Osteocyte (in vitro differentiated cells): ENCODE measurements around the gene LRRIQ4. TPM values are rescaled to one million over a fixed set of nuclear protein-coding genes. Genes with fewer than 3 reads are reported as not detected.

ENCODE experiments used
- DNase-seq: peaks from one replicate; pipeline ENCODE4 v3.0.0; 2021; ENCODE audit warnings: mixed read lengths; ENCODE audit not compliant: unreplicated experiment; ENCODE audit errors: extremely low spot score
- H3K27ac Mint-ChIP-seq: one replicate; pipeline ENCODE4 v1.8.0; 2021; ENCODE audit warnings: mild to moderate bottlenecking, mixed read lengths; ENCODE audit not compliant: unreplicated experiment
- H3K27me3 Mint-ChIP-seq: one replicate; pipeline ENCODE4 v1.8.0; 2021; ENCODE audit warnings: mixed read lengths; ENCODE audit not compliant: unreplicated experiment
- H3K36me3 Mint-ChIP-seq: one replicate; pipeline ENCODE4 v1.8.0; 2021; ENCODE audit warnings: mixed read lengths; ENCODE audit not compliant: unreplicated experiment
- H3K4me1 Mint-ChIP-seq: one replicate; pipeline ENCODE4 v1.8.0; 2021; ENCODE audit warnings: mixed read lengths; ENCODE audit not compliant: unreplicated experiment
- H3K4me3 Mint-ChIP-seq: one replicate; pipeline ENCODE4 v1.8.0; 2021; ENCODE audit warnings: mild to moderate bottlenecking, moderate library complexity, mixed read lengths; ENCODE audit not compliant: unreplicated experiment
- H3K9me3 Mint-ChIP-seq: one replicate; pipeline ENCODE4 v1.8.0; 2021; ENCODE audit warnings: mixed read lengths; ENCODE audit not compliant: unreplicated experiment
- total RNA-seq: library from RNA; stranded (reverse); gene quantifications from 2 replicates; pipeline ENCODE4 v1.2.1, GENCODE V29; 2021
- TF ChIP-seq, protein P1 (sequence below): fragments of 200-600 bp; sonication (generic); IDR thresholded peaks from 2 replicates; pipeline ENCODE4 v1.5.0; 2021; ENCODE audit warnings: antibody characterized with exemption, mild to moderate bottlenecking, moderate library complexity

Gene LRRIQ4
- total RNA-seq, 1 donor from 2014 or later = not detected

DNA sequence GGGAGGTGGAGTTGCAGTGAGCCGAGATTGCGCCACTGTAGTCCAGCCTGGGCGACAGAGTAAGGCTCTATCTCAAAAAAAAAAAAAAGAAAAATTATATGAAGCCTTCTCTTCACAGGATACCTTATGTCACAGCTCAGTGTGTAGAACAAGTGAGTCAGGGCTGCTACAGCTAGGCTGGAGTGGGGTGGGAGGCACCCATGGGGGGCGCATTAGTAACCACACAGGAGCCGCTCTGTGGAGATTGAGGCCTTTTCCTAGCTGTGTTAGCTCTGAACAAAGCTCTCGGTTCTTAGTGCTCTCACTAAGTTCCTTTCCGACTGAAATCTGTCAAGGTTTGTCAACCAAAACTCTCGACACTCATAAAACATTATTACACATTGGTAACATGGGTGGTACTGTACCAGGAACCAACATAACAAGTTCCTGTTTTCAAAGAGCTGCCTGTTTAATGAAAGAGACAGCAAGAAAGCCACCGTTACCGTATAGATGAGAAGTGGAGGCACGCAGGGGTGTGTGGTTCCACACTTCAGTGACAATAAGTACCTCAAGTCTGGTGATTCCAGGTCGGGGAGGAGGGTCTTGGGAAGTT is 52.6 kb downstream of the LRRIQ4 start:
- H3K27me3 Mint-ChIP-seq = peaks cover 8% of the 10 kb centered on the region
- no peaks in the 10 kb centered on the region for H3K9me3 Mint-ChIP-seq
- TF ChIP-seq, protein P1, sequence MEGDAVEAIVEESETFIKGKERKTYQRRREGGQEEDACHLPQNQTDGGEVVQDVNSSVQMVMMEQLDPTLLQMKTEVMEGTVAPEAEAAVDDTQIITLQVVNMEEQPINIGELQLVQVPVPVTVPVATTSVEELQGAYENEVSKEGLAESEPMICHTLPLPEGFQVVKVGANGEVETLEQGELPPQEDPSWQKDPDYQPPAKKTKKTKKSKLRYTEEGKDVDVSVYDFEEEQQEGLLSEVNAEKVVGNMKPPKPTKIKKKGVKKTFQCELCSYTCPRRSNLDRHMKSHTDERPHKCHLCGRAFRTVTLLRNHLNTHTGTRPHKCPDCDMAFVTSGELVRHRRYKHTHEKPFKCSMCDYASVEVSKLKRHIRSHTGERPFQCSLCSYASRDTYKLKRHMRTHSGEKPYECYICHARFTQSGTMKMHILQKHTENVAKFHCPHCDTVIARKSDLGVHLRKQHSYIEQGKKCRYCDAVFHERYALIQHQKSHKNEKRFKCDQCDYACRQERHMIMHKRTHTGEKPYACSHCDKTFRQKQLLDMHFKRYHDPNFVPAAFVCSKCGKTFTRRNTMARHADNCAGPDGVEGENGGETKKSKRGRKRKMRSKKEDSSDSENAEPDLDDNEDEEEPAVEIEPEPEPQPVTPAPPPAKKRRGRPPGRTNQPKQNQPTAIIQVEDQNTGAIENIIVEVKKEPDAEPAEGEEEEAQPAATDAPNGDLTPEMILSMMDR = no peak
- H3K27ac Mint-ChIP-seq = no peak overlapping the region
- no peaks in the 10 kb centered on the region for H3K36me3 Mint-ChIP-seq
- H3K4me3 Mint-ChIP-seq = no peak overlapping the region
- DNase-seq = no peak
- peaks cover 7% of the 10 kb centered on the region for H3K4me1 Mint-ChIP-seq

DNA sequence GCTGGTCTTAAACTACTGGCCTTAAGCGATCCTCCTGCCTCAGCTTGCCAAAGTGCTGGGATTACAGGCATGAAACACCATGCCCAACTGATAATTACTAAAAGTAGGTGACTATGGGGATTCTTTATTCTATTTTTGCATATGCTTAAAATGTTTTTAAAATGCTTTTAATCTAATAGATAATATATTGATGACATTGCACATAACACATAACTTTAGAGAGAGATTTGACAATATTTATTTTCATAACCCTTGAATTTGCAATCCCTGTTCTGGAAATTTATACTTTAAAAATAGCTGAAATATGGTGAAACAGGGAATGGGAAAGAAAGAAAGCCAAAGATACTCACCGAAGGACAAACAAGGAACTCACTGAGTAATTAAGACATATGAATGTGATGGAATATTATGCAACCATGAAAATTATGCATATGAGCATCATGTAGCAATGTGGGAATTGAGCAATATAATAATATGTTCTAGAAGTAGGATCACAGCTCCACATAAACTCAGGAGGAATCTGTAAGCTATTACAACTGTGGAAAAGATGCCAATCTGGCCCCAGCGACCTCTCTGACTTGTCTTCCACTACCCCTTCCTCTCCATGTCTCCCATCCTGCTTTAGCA is 55.0 kb downstream of the LRRIQ4 start:
- H3K4me3 Mint-ChIP-seq = no peak overlapping the region
- no peak for DNase-seq
- H3K4me1 Mint-ChIP-seq = peaks cover 11% of the 10 kb centered on the region
- no peaks in the 10 kb centered on the region for H3K9me3 Mint-ChIP-seq
- TF ChIP-seq, protein P1 = no peak
- peaks cover 12% of the 10 kb centered on the region for H3K27me3 Mint-ChIP-seq
- H3K27ac Mint-ChIP-seq = no peak overlapping the region
- H3K36me3 Mint-ChIP-seq = no peaks in the 10 kb centered on the region

DNA sequence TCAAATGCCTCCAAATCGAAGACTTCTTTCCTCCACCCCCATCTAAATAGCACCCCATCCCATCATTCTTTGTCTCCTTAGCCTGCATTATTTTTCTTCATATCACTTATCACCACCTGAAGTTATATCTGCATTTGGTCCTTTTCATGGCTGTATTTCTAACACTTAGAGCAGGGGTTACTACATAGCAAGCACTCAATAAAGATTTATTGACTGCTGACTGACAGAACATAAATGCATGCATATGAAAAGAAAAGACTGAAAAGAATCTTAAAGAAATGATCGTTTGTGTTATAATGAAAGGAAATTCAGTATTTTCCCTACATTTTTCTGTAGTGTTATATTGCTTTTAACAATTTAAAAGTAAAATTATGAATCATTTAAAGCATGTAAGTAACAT is 55.7 kb downstream of the LRRIQ4 start:
- Mint-ChIP-seq H3K4me3 (no peak overlapping the region), H3K4me1 (peaks cover 11% of the 10 kb centered on the region), H3K9me3 (no peaks in the 10 kb centered on the region), H3K36me3 (no peaks in the 10 kb centered on the region), H3K27me3 (peaks cover 12% of the 10 kb centered on the region), H3K27ac (no peak overlapping the region)
- DNase-seq = no peak
- TF ChIP-seq, protein P1 = no peak

DNA sequence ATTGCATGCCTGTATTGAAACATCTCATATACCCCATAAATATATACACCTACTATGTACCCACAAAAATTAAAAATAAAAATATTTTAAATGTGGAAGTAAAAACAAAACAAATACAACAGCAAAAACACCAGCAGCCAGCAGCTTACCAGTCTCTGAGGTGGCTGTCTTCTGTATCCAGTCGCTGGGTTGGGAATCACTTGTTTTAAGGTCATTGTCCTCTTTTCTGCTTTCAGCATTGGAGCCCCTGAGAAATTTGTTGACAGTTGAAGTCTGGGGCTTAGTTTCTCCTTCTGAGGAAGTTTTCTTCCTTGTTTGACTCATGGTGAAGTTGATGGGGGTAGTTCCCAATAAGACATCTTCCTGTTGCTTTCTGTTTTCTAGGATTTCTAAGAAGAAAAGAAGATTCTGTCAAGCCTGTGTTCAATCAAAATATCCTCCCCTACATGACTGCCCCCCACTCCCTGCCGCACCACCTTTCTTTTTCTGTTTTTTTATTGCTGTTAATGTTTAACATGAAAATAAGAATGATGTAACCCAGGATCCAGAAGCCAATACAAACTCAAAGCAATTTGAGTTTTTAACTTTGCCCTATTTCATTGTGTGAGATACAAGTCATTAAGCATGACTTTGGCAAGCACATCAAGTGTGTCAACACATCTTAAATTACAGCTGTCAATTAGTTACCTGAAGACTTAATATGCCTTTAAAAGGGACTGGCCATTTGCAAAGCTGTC is 57.0 kb downstream of the LRRIQ4 start, which contains the start of gene LRRC31:
LRRC31 (minus strand) TSS at position 452 of the 737 bp plus-strand sequence; CDS start at position 324, 128 bp downstream.
- Mint-ChIP-seq H3K27me3 (peaks cover 19% of the 10 kb centered on the region), H3K36me3 (no peaks in the 10 kb centered on the region), H3K9me3 (no peaks in the 10 kb centered on the region), H3K27ac (no peak within 1 kb of the TSS), H3K4me3 (no peak within 1 kb of the TSS), H3K4me1 (peaks cover 9% of the 10 kb centered on the region)
- no peak for DNase-seq
- TF ChIP-seq, protein P1 = no peak
